ENCODE measurements around the gene AMPD2. TPM values are rescaled to one million over a fixed set of nuclear protein-coding genes. Genes with fewer than 3 reads are reported as not detected.

Gene AMPD2
- total RNA-seq, 1 experiment from 2014 or later, result 34.0 TPM

GRCh38 chr1:109623601-109624161 lies 4.0 kb downstream of the AMPD2 start:
- Mint-ChIP-seq H3K27me3 (ENCODE audit: unreplicated experiment) (no peaks in the 10 kb centered on the region), H3K27ac (ENCODE audit: unreplicated experiment) (no peak overlapping the region), H3K9me3 (ENCODE audit: low read depth, unreplicated experiment) (no peaks in the 10 kb centered on the region), H3K4me3 (ENCODE audit: low read depth, unreplicated experiment) (no peak overlapping the region), H3K4me1 (ENCODE audit: low read depth, unreplicated experiment) (peaks cover 15% of the 10 kb centered on the region), H3K36me3 (ENCODE audit: insufficient read depth, unreplicated experiment) (peaks cover 41% of the 10 kb centered on the region)
- CTCF ChIA-PET, result no interaction called here
- no peak for DNase-seq
- intact Hi-C loops (cut with micrococcal nuclease; ENCODE audit: unreplicated experiment), result no loop called here
- no TSS peak for BruUV-seq (replicated peaks)
- no peak for TF ChIP-seq CTCF (IDR thresholded peaks at IDR 0.05; ENCODE audit: unreplicated experiment)

- H3K36me3 Mint-ChIP-seq (ENCODE audit: insufficient read depth, unreplicated experiment), result peaks cover 39% of the 10 kb centered on the region
- BruUV-seq (replicated peaks), result no TSS peak
- CTCF ChIA-PET, result no interaction called here
- H3K27ac Mint-ChIP-seq (ENCODE audit: unreplicated experiment), result no peak overlapping the region
- H3K4me1 Mint-ChIP-seq (ENCODE audit: low read depth, unreplicated experiment), result peaks cover 9% of the 10 kb centered on the region
- H3K4me3 Mint-ChIP-seq (ENCODE audit: low read depth, unreplicated experiment), result no peak overlapping the region
- H3K9me3 Mint-ChIP-seq (ENCODE audit: low read depth, unreplicated experiment), result no peaks in the 10 kb centered on the region
- no peaks in the 10 kb centered on the region for H3K27me3 Mint-ChIP-seq (ENCODE audit: unreplicated experiment)
- TF ChIP-seq CTCF (IDR thresholded peaks at IDR 0.05; ENCODE audit: unreplicated experiment), result no peak
- intact Hi-C loops (cut with micrococcal nuclease; ENCODE audit: unreplicated experiment), result no loop called here
- no peak for DNase-seq
Measured at GRCh38 chr1:109624201-109625010, 4.8 kb downstream of the AMPD2 start.

- no TSS peak for BruUV-seq (replicated peaks)
- H3K27ac Mint-ChIP-seq (ENCODE audit: unreplicated experiment), result no peak overlapping the region
Measured at GRCh38 chr1:109625176-109625575, 5.5 kb downstream of the AMPD2 start.

More at GRCh38 chr1:109625176-109625575, 5.5 kb downstream of the AMPD2 start:
- CTCF ChIA-PET, result no interaction called here
- no peak for TF ChIP-seq CTCF (IDR thresholded peaks at IDR 0.05; ENCODE audit: unreplicated experiment)
- Mint-ChIP-seq H3K4me3 (ENCODE audit: low read depth, unreplicated experiment) (no peak overlapping the region), H3K9me3 (ENCODE audit: low read depth, unreplicated experiment) (no peaks in the 10 kb centered on the region), H3K4me1 (ENCODE audit: low read depth, unreplicated experiment) (peaks cover 9% of the 10 kb centered on the region), H3K36me3 (ENCODE audit: insufficient read depth, unreplicated experiment) (peaks cover 34% of the 10 kb centered on the region), H3K27me3 (ENCODE audit: unreplicated experiment) (no peaks in the 10 kb centered on the region)
- no peak for DNase-seq
- intact Hi-C loops (cut with micrococcal nuclease; ENCODE audit: unreplicated experiment), result no loop called here

Measured in Calu3 (cell line).